HepG2 (cell line): Measurements from ENCODE around the gene TOB1. TPM values are rescaled to one million over a fixed set of nuclear protein-coding genes. Genes with fewer than 3 reads are reported as not detected.

Source experiments
- ATAC-seq: fragments of 200-7000 bp; cut with Tn5 transposase; 3 replicates; pipeline ENCODE4 v1.9.1; 2020; ENCODE audit warnings: mild to moderate bottlenecking, moderate library complexity
- BruUV-seq: library from RNA; stranded (reverse); fragments of 400-500 nt; replicated peaks from 2 replicates; lab custom pipeline; 2021; lab: Mats Ljungman, UMichigan
- CTCF ChIA-PET: fragments of 300-600 bp; formaldehyde crosslinking; extraction: SDS; loops from one replicate; lab custom pipeline; 2021; ENCODE audit warnings: low total read pairs, inconsistent platforms, low intra/inter-chr PET ratio; lab: Yijun Ruan, JAX
- POLR2A ChIA-PET: fragments of 350-600 bp; sonication (Branson Sonifier 250); formaldehyde crosslinking; loops from one replicate; lab custom pipeline; 2020; ENCODE audit warnings: antibody characterized with exemption, inconsistent platforms; lab: Yijun Ruan, JAX
- DNase-seq: peaks from one replicate; pipeline ENCODE4 v3.0.0-alpha.2; 2015; ENCODE audit warnings: low spot score
- FAIRE-seq: peaks from 3 replicates; lab custom pipeline; 2011; peaks lifted over from hg19 to GRCh38; lab: Jason Lieb, UNC
- H2AFZ ChIP-seq: one replicate; pipeline ENCODE4 v1.6.1; 2011; ENCODE audit warnings: low read length, inconsistent platforms
- H3K27ac ChIP-seq: fragments of 300-600 bp; 3 replicates; pipeline ENCODE4 v1.8.0; 2011; ENCODE audit warnings: mixed run types, mild to moderate bottlenecking, mixed read lengths, low read length, inconsistent platforms; ENCODE audit not compliant: insufficient read depth; ENCODE audit errors: extremely low read length
- H3K27me3 ChIP-seq, 2 experiments: fragments of 200-600 bp in 1 of 2; 2 replicates in 1 of 2; 3 replicates in 1 of 2; pipeline versions ENCODE4 v1.6.0 to v1.8.0; 2011; ENCODE audit warnings: low read length in 2 of 2, mild to moderate bottlenecking in 2 of 2, moderate library complexity in 2 of 2, inconsistent platforms in 1 of 2; ENCODE audit not compliant: insufficient read depth in 2 of 2, control insufficient read depth in 1 of 2
- H3K36me3 ChIP-seq, 2 experiments: fragments of 200-600 bp in 1 of 2; replicated peaks in 1 of 2; 2 replicates in 1 of 2; 3 replicates in 1 of 2; pipeline versions ENCODE4 v1.5.1 to v1.8.0; 2011; ENCODE audit warnings: low read length in 2 of 2, inconsistent platforms in 1 of 2; ENCODE audit not compliant: insufficient read depth in 2 of 2, control insufficient read depth in 1 of 2
- H3K4me1 ChIP-seq: 2 replicates; pipeline ENCODE4 v1.5.1; 2012; ENCODE audit warnings: low read length, inconsistent platforms; ENCODE audit not compliant: insufficient read depth
- H3K4me2 ChIP-seq: 2 replicates; pipeline ENCODE4 v1.6.0; 2011; ENCODE audit warnings: low read depth, low read length, inconsistent platforms
- H3K4me3 ChIP-seq, 3 experiments: fragments of 200-600 bp in 1 of 3; sonication (generic), shearing (Covaris generic) in 1 of 3; replicated peaks in 1 of 3; 2 replicates each; pipeline ENCODE4 v1.5.1; 2011 to 2016; ENCODE audit warnings: low read length in 3 of 3, inconsistent platforms in 2 of 3, low read depth in 2 of 3, mild to moderate bottlenecking in 2 of 3, control low read depth in 1 of 3, mixed read lengths in 1 of 3; ENCODE audit not compliant: insufficient read depth in 1 of 3
- H3K79me2 ChIP-seq: one replicate; pipeline ENCODE4 v1.6.1; 2011; ENCODE audit warnings: low read length, inconsistent platforms; ENCODE audit not compliant: insufficient read depth
- H3K9ac ChIP-seq: 2 replicates; pipeline ENCODE4 v1.6.0; 2011; ENCODE audit warnings: mild to moderate bottlenecking, low read depth, low read length, inconsistent platforms; ENCODE audit not compliant: insufficient read depth
- H3K9me3 ChIP-seq: 2 replicates; pipeline ENCODE4 v1.5.1; 2012; ENCODE audit warnings: mild to moderate bottlenecking, low read length
- H4K20me1 ChIP-seq: 2 replicates; pipeline ENCODE4 v1.6.0; 2011; ENCODE audit warnings: inconsistent platforms, mild to moderate bottlenecking, low read length, moderate library complexity; ENCODE audit not compliant: insufficient read depth
- FOXP1 ChIP-seq, 2 experiments: fragments of 450-650 bp in 1 of 2; IDR thresholded peaks; 2 replicates each; pipeline ENCODE4 v1.6.1; 2017 to 2018; ENCODE audit warnings: antibody characterized with exemption in 1 of 2
- KDM1A ChIP-seq: IDR thresholded peaks from 2 replicates; pipeline ENCODE4 v1.6.1; 2016; ENCODE audit warnings: missing compliant biosample characterization
- MTA3 ChIP-seq: sonication (generic); formaldehyde crosslinking; IDR thresholded peaks from 2 replicates; pipeline ENCODE4 v1.4.0; 2020; ENCODE audit warnings: missing genetic modification reagents
- RBFOX2 ChIP-seq: fragments of 200-400 bp; formaldehyde crosslinking; IDR thresholded peaks from 2 replicates; pipeline ENCODE4 v1.6.1; 2017; ENCODE audit warnings: low read depth, mild to moderate bottlenecking, low read length
- SNAI1 ChIP-seq: sonication (generic); formaldehyde crosslinking; IDR thresholded peaks from 2 replicates; pipeline ENCODE4 v1.5.0; 2020; ENCODE audit warnings: mild to moderate bottlenecking, missing genetic modification reagents, borderline replicate concordance
- USF2 ChIP-seq, 2 experiments: sonication (generic) in 1 of 2; formaldehyde crosslinking in 1 of 2; IDR thresholded peaks; 2 replicates each; pipeline versions ENCODE4 v1.5.1 to v1.6.1; 2011 to 2020; ENCODE audit warnings: borderline replicate concordance in 1 of 2, low read depth in 1 of 2, low read length in 1 of 2, mild to moderate bottlenecking in 1 of 2, missing genetic modification reagents in 1 of 2, moderate library complexity in 1 of 2
- XBP1 ChIP-seq: sonication (generic); formaldehyde crosslinking; IDR thresholded peaks from 2 replicates; pipeline ENCODE4 v1.5.0; 2020; ENCODE audit warnings: missing genetic modification reagents
- ZBTB7B ChIP-seq: sonication (generic); formaldehyde crosslinking; IDR thresholded peaks from 2 replicates; pipeline ENCODE4 v1.4.0; 2020; ENCODE audit warnings: missing genetic modification reagents
- ZMAT5 ChIP-seq: sonication (generic); formaldehyde crosslinking; IDR thresholded peaks from 2 replicates; pipeline ENCODE4 v1.5.0; 2020; ENCODE audit warnings: mild to moderate bottlenecking, low read depth, missing genetic modification reagents, borderline replicate concordance
- ZNF10 ChIP-seq: sonication (generic); formaldehyde crosslinking; IDR thresholded peaks from 2 replicates; pipeline ENCODE4 v1.4.0; 2020; ENCODE audit warnings: mild to moderate bottlenecking, low read depth, missing genetic modification reagents, borderline replicate concordance
- ZNF232 ChIP-seq: sonication (generic); formaldehyde crosslinking; IDR thresholded peaks from 2 replicates; pipeline ENCODE4 v1.4.0; 2020; ENCODE audit warnings: missing genetic modification reagents, borderline replicate concordance
- ZNF333 ChIP-seq: sonication (generic); formaldehyde crosslinking; IDR thresholded peaks from 2 replicates; pipeline ENCODE4 v1.4.0; 2020; ENCODE audit warnings: mild to moderate bottlenecking, missing genetic modification reagents, borderline replicate concordance
- ZNF7 ChIP-seq: IDR thresholded peaks from 2 replicates; pipeline ENCODE4 v1.6.1; 2016; ENCODE audit warnings: missing biosample characterization, missing genetic modification reagents
- ZNF737 ChIP-seq: sonication (generic); formaldehyde crosslinking; IDR thresholded peaks from 2 replicates; pipeline ENCODE4 v1.5.0; 2020; ENCODE audit warnings: missing genetic modification reagents, mild to moderate bottlenecking, borderline replicate concordance
- ZNF776 ChIP-seq: sonication (generic); formaldehyde crosslinking; IDR thresholded peaks from 2 replicates; pipeline ENCODE4 v1.4.0; 2020; ENCODE audit warnings: mild to moderate bottlenecking, missing genetic modification reagents
- WGBS: methylation state at CpG from one replicate; pipeline ENCODE4 v1.1.6; 2017; ENCODE audit warnings: low lambda C conversion rate; 5-methylcytosine and 5-hydroxymethylcytosine counted together
- in situ Hi-C: cut with HindIII; loops from 2 replicates; pipeline ENCODE4 v1.10.0; 2017; ENCODE audit warnings: low pct_unique_long_range_greater_than_20kb; ENCODE audit not compliant: extremely low pct_ligation_motif_present
- intact Hi-C: fragments of 100-400 bp; cut with micrococcal nuclease; formaldehyde crosslinking; loops from one replicate; pipeline ENCODE4 v1.10.0; 2022; ENCODE audit not compliant: unreplicated experiment
- polyA plus RNA-seq, 8 experiments: library from polyadenylated mRNA; depleted of rRNA in 3 of 8; stranded (reverse) in 7 of 8; unstranded in 1 of 8; fragments of >200 nt; fragmentation: Illumina TruSeq in 4 of 8; extraction: Trizol in 4 of 8; gene quantifications; 2 replicates each; pipeline versions ENCODE4 v1.2.1 to v1.2.3, GENCODE V29; 2011 to 2016; ENCODE audit warnings: low read depth in 4 of 8, missing spikeins in 1 of 8, mixed read lengths in 1 of 8; ENCODE audit not compliant: insufficient read depth in 1 of 8
- total RNA-seq, 5 experiments: library from RNA; depleted of rRNA; stranded (reverse); fragments of >200 nt; fragmentation: Illumina TruSeq; extraction: Trizol; gene quantifications; 2 replicates each; pipeline ENCODE4 v1.2.3, GENCODE V29; 2016; ENCODE audit warnings: low read depth in 1 of 5

The TOB1 gene
- total and polyA plus RNA-seq, 2 of the 13 experiments (the other 11 are each of a cell fraction or from before 2014, with no cell fraction given), result 21.9 to 57.7 TPM

DNA sequence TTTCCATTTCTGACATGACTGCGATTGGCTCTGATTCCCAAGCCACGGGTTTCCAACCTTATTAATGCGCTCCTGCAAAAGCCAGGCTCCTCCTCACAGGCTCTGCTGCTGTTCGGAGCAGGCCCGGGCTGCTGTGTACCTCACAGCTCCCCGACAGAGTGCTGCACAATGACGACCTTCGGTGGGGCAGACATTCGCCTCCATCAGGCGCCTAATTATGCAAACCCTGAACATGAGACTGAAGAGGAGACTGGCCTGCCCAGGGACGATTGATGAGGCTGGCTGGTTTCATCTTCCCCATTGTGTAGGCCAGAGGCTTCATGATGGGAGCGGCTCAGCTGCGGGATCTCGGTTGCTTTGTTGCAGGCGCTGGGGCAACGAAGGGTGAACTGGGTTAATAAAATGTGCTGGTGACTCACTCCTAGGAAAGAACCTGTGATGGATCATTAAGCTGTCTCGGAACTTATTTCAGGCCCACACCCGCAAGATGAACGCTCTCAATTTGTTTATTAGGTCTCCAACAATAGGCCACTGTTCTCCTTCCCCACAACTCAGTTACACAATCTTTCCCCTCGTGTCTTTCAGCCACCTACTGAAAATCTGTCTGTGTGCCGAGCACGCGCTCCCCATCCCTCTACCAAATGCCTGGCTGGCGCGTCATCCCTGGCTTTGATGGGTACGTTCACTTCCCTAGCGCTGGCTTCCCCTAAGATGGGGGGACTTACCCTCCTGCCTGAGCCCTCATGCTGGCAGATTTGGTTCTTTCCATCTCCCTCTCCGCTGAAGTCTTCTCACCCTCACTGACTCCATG, 27.2 kb upstream of the TOB1 start:
- Histone ChIP-seq H3K27ac (peak overlapping the region; percentile 84), H3K4me3 (peak overlapping the region; percentile 52 to 72 (median 62)), H3K27me3 (no peaks in the 10 kb centered on the region), H3K4me1 (peaks cover 81% of the 10 kb centered on the region), H2AFZ (peak overlapping the region; percentile 35), H3K9me3 (no peaks in the 10 kb centered on the region), H3K4me2 (peak overlapping the region; percentile 96), H3K9ac (peak overlapping the region; percentile 85), H3K79me2 (peaks cover 10% of the 10 kb centered on the region), H3K36me3 (no peaks in the 10 kb centered on the region), H4K20me1 (no peaks in the 10 kb centered on the region)
- BruUV-seq, result TSS peak; percentile 83
- ATAC-seq (peak; percentile 51), FAIRE-seq (no peak), DNase-seq (peak; percentile 90)
- CTCF ChIA-PET, result no interaction called here
- in situ Hi-C loops, result no loop called here
- intact Hi-C loops, result loop anchor here (2.0 kb wide), 2 partner anchors 15 to 27 kb away; partner anchors contain the start of gene TOB1
- WGBS, result 6% methylated on average over 28 of the region's 28 CpGs
- POLR2A ChIA-PET, result interaction anchor here (1.0 to 12.8 kb wide), 13 partner anchors 9 to 239 kb away, joined by 3 to 343 read pairs (median 10); partner anchors contain the start of gene TOB1
- TF ChIP-seq ZMAT5, result no peak
- no peak for TF ChIP-seq USF2 (IDR thresholded peaks at IDR 0.05; ENCODE audit: low read depth, low read length)
- 0 out of 2 replicates have a peak, but pooled peaks have one; percentile 34 for TF ChIP-seq USF2 (CRISPR knock-in tag; IDR thresholded peaks at IDR 0.05; ENCODE audit: borderline replicate concordance)
- no peak; the same call in 1 of the 2 replicates for TF ChIP-seq SNAI1 (CRISPR knock-in tag)
- TF ChIP-seq MTA3 (CRISPR knock-in tag), result no peak; the same call in 1 of the 2 replicates
- no peak for TF ChIP-seq ZNF10
- no peak for TF ChIP-seq FOXP1 (IDR thresholded peaks at IDR 0.05)
- no peak for TF ChIP-seq FOXP1 (CRISPR knock-in tag; IDR thresholded peaks at IDR 0.05)
- TF ChIP-seq XBP1 (CRISPR knock-in tag), result no peak
- TF ChIP-seq ZNF776 (CRISPR knock-in tag), result no peak
- no peak for TF ChIP-seq ZNF333 (CRISPR knock-in tag)
- peak; percentile 84; the same call in 1 of the 2 replicates for TF ChIP-seq ZNF737
- peak; percentile 54; the same call in 1 of the 2 replicates for TF ChIP-seq ZNF232 (CRISPR knock-in tag)
- TF ChIP-seq KDM1A, result peak; percentile 60; the same call in 1 of the 2 replicates
- TF ChIP-seq RBFOX2, result peak; percentile 61
- TF ChIP-seq ZNF7 (CRISPR knock-in tag), result peak; percentile 9; the same call in 1 of the 2 replicates
- peak; percentile 52; the same call in 1 of the 2 replicates for TF ChIP-seq ZBTB7B (CRISPR knock-in tag)
